SK-N-SH (cell line): Measurements from ENCODE around the gene SLC7A8. TPM values are rescaled to one million over a fixed set of nuclear protein-coding genes. Genes with fewer than 3 reads are reported as not detected.

ENCODE experiments used
- CTCF ChIA-PET: fragments of 300-600, 350-600 bp; formaldehyde crosslinking; extraction: SDS; loops from one replicate; lab custom pipeline; 2021; lab: Yijun Ruan, JAX
- POLR2A ChIA-PET: fragments of 350-600 bp; sonication (Branson Sonifier 250); formaldehyde crosslinking; extraction: SDS; loops from one replicate; lab custom pipeline; 2020; ENCODE audit warnings: antibody characterized with exemption, inconsistent platforms; lab: Yijun Ruan, JAX
- DNase-seq: peaks from one replicate; pipeline ENCODE4 v3.0.0; 2012
- H2AFZ ChIP-seq: fragments of 200-600 bp; sonication (generic); 2 replicates; pipeline ENCODE4 v1.8.1; 2016; ENCODE audit warnings: antibody characterized with exemption, mild to moderate bottlenecking, low read depth
- H3F3A ChIP-seq: fragments of 200-600 bp; sonication (generic); replicated peaks from 2 replicates; pipeline ENCODE3; 2016; ENCODE audit warnings: antibody characterized with exemption, mild to moderate bottlenecking; ENCODE audit not compliant: insufficient read depth
- H3K27ac ChIP-seq, 2 experiments: fragments of 200-500 bp in 1 of 2; fragments of 200-600 bp in 1 of 2; sonication (Bioruptor generic) in 1 of 2; sonication (generic), shearing (Covaris generic) in 1 of 2; 2 replicates each; pipeline versions ENCODE4 v1.5.1 to v1.6.1; 2014 to 2016; ENCODE audit warnings: low read depth in 2 of 2, inconsistent platforms in 1 of 2, low read length in 1 of 2, mild to moderate bottlenecking in 1 of 2, mixed read lengths in 1 of 2
- H3K27me3 ChIP-seq: fragments of 200-600 bp; sonication (generic), shearing (Covaris generic); 2 replicates; pipeline ENCODE4 v1.6.1; 2016; ENCODE audit warnings: mixed run types; ENCODE audit not compliant: insufficient read depth
- H3K36me3 ChIP-seq, 2 experiments: fragments of 200-500 bp in 1 of 2; fragments of 200-600 bp in 1 of 2; sonication (Bioruptor generic) in 1 of 2; sonication (generic) in 1 of 2; replicated peaks in 1 of 2; 2 replicates each; pipeline versions ENCODE3 to v1.5.1; 2014 to 2016; ENCODE audit warnings: low read length in 1 of 2, mild to moderate bottlenecking in 1 of 2; ENCODE audit not compliant: insufficient read depth in 2 of 2, control insufficient read depth in 1 of 2
- H3K4me1 ChIP-seq, 2 experiments: fragments of 200-500 bp in 1 of 2; fragments of 200-600 bp in 1 of 2; sonication (Bioruptor generic) in 1 of 2; sonication (generic), shearing (Covaris generic) in 1 of 2; 2 replicates each; pipeline versions ENCODE4 v1.5.1 to v1.6.1; 2014 to 2016; ENCODE audit warnings: low read depth in 1 of 2, low read length in 1 of 2, mixed run types in 1 of 2; ENCODE audit not compliant: insufficient read depth in 2 of 2, control insufficient read depth in 1 of 2
- H3K4me2 ChIP-seq: fragments of 200-600 bp; sonication (generic), shearing (Covaris generic); 2 replicates; pipeline ENCODE4 v1.6.1; 2017; ENCODE audit warnings: mixed run types
- H3K4me3 ChIP-seq, 2 experiments: fragments of 200-500 bp in 1 of 2; fragments of 200-600 bp in 1 of 2; sonication (Bioruptor generic) in 1 of 2; sonication (generic), shearing (Covaris generic) in 1 of 2; 2 replicates each; pipeline versions ENCODE4 v1.5.1 to v1.8.1; 2014 to 2016; ENCODE audit warnings: low read depth in 2 of 2, inconsistent platforms in 1 of 2, low read length in 1 of 2, mild to moderate bottlenecking in 1 of 2, mixed read lengths in 1 of 2, moderate library complexity in 1 of 2
- H3K79me2 ChIP-seq: fragments of 200-600 bp; sonication (generic); 2 replicates; pipeline ENCODE4 v1.8.1; 2017; ENCODE audit warnings: mild to moderate bottlenecking; ENCODE audit not compliant: insufficient read depth
- H3K9ac ChIP-seq: fragments of 200-600 bp; sonication (generic); 2 replicates; pipeline ENCODE4 v1.6.1; 2017; ENCODE audit warnings: mixed run types
- H3K9me2 ChIP-seq: fragments of 200-600 bp; sonication (generic); 2 replicates; pipeline ENCODE4 v1.6.1; 2017; ENCODE audit warnings: mixed run types
- H3K9me3 ChIP-seq: fragments of 200-600 bp; sonication (generic); 2 replicates; pipeline ENCODE4 v1.6.1; 2017; ENCODE audit warnings: mixed run types, mild to moderate bottlenecking, moderate library complexity
- H4K20me1 ChIP-seq: fragments of 200-600 bp; sonication (generic); 2 replicates; pipeline ENCODE4 v1.6.1; 2017; ENCODE audit warnings: mild to moderate bottlenecking, mixed run types; ENCODE audit not compliant: insufficient read depth
- ELF1 ChIP-seq: IDR thresholded peaks from 2 replicates; pipeline ENCODE4 v1.4.0; 2012
- EZH2phosphoT487 ChIP-seq: fragments of 200-600 bp; sonication (generic); IDR thresholded peaks from 2 replicates; pipeline ENCODE4 v1.6.1; 2017; ENCODE audit warnings: low read depth, mixed run types, mild to moderate bottlenecking, antibody characterized with exemption, moderate library complexity, borderline replicate concordance
- FOXM1 ChIP-seq: IDR thresholded peaks from 2 replicates; pipeline ENCODE4 v1.4.0; 2012; ENCODE audit warnings: low read depth, mild to moderate bottlenecking
- MEF2A ChIP-seq: IDR thresholded peaks from 2 replicates; pipeline ENCODE4 v1.4.0; 2012; ENCODE audit warnings: low read depth, borderline replicate concordance
- MXI1 ChIP-seq: IDR thresholded peaks from 2 replicates; pipeline ENCODE4 v1.6.1; 2012; ENCODE audit warnings: mild to moderate bottlenecking, low read depth, low read length, improper control_type of control experiment
- NRF1 ChIP-seq: IDR thresholded peaks from 2 replicates; pipeline ENCODE4 v1.6.1; 2012; ENCODE audit warnings: low read depth, mild to moderate bottlenecking, low read length
- RXRA ChIP-seq: IDR thresholded peaks from 2 replicates; pipeline ENCODE4 v1.4.0; 2012; ENCODE audit warnings: low read depth, mild to moderate bottlenecking, borderline replicate concordance
- SMC3 ChIP-seq: IDR thresholded peaks from 2 replicates; pipeline ENCODE4 v1.6.1; 2012; ENCODE audit warnings: low read depth, low read length, improper control_type of control experiment
- TAF1 ChIP-seq: IDR thresholded peaks from 2 replicates; pipeline ENCODE4 v1.6.1; 2012; ENCODE audit warnings: low read depth, mild to moderate bottlenecking, low read length, moderate library complexity, borderline replicate concordance
- TCF12 ChIP-seq: IDR thresholded peaks from 2 replicates; pipeline ENCODE4 v1.4.0; 2012
- WGBS: methylation state at CpG from one replicate; pipeline ENCODE4 v1.1.6; 2017; ENCODE audit warnings: low lambda C conversion rate; 5-methylcytosine and 5-hydroxymethylcytosine counted together
- polyA plus RNA-seq, 3 experiments: library from polyadenylated mRNA; depleted of rRNA; stranded (reverse); fragments of >200 nt; gene quantifications; 2 replicates each; pipeline ENCODE4 v1.2.3, GENCODE V29; 2012
- TF ChIP-seq, protein P1 (sequence below): fragments of 150-350 bp; IDR thresholded peaks from 2 replicates; pipeline ENCODE4 v1.6.1; 2016; ENCODE audit warnings: mild to moderate bottlenecking, low read depth, low read length
- TF ChIP-seq, protein P2 (sequence below): IDR thresholded peaks from 2 replicates; pipeline ENCODE4 v1.4.0; 2012; ENCODE audit warnings: low read depth, borderline replicate concordance
- TF ChIP-seq, protein P3 (sequence below): IDR thresholded peaks from 2 replicates; pipeline ENCODE4 v1.4.0; 2012; ENCODE audit warnings: low read depth, borderline replicate concordance
- TF ChIP-seq, protein P4 (sequence below): fragments of 200-600 bp; sonication (generic); IDR thresholded peaks from 2 replicates; pipeline ENCODE4 v1.6.1; 2017; ENCODE audit warnings: antibody characterized with exemption, mild to moderate bottlenecking, moderate library complexity

SLC7A8 gene
- polyA plus RNA-seq, 1 of the 3 experiments (the other 2 are of a cell fraction), result 1.4 TPM

DNA sequence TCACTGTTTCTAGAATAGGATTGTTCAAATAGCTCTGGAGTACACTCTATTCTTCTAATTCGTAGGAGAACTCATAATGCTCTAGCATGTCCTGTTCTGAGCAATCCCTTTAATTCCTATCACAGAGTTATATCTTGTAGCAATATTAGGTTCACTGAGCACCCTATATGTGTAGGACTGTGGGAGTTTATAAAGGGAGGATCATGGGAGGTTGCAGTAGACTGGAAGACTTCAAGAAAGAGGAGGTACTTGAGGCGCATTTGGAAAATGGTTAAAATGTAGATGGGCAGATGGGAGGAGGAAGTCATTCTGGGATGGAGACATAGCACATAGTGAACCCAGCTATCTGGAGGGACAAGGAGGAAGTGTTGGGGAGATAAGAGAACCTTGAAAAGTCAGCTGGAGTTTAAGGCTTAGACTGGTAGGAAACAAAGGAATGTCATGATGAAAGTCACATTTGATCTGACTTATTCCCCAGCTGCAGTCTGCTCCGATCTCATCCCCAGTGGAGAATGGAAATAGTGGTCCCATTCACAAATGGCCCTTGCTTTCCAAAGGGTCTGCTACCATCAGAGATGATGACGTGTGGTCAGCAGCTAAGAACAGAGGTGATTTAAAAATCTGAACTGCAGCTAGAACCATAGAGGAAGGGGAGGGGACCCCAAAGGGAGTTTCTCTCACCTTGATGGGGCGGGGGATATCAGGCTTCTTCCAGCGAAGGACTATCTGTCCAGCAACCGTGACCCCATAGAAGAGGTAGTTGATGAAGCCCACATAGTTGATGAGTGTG lies 54.3 kb downstream of the SLC7A8 start:
- Histone ChIP-seq H3K9me3 (no peaks in the 10 kb centered on the region), H3F3A (no peaks in the 10 kb centered on the region), H3K27ac (no peak overlapping the region), H3K9me2 (no peaks in the 10 kb centered on the region), H3K27me3 (peaks cover 6% of the 10 kb centered on the region; the same call in 1 of the 2 replicates), H3K4me2 (no peak overlapping the region), H3K36me3 (no peaks in the 10 kb centered on the region), H3K9ac (no peak overlapping the region), H4K20me1 (no peaks in the 10 kb centered on the region), H3K4me1 (no peaks in the 10 kb centered on the region; a peak in 1 of 4 replicates), H2AFZ (peak overlapping the region; percentile 20; the same call in 1 of the 2 replicates), H3K79me2 (no peaks in the 10 kb centered on the region), H3K4me3 (no peak overlapping the region)
- ChIA-PET POLR2A (no interaction called here), CTCF (interaction anchor here (0.9 to 2.7 kb wide), 5 partner anchors 8 to 276 kb away, joined by 3 to 26 read pairs (median 4); no protein-coding TSS in a partner anchor)
- no peak for TF ChIP-seq RXRA
- TF ChIP-seq FOXM1, result no peak
- TF ChIP-seq EZH2phosphoT487, result no peak
- TF ChIP-seq, protein P1, sequence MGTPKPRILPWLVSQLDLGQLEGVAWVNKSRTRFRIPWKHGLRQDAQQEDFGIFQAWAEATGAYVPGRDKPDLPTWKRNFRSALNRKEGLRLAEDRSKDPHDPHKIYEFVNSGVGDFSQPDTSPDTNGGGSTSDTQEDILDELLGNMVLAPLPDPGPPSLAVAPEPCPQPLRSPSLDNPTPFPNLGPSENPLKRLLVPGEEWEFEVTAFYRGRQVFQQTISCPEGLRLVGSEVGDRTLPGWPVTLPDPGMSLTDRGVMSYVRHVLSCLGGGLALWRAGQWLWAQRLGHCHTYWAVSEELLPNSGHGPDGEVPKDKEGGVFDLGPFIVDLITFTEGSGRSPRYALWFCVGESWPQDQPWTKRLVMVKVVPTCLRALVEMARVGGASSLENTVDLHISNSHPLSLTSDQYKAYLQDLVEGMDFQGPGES, result no peak
- TF ChIP-seq, protein P2, sequence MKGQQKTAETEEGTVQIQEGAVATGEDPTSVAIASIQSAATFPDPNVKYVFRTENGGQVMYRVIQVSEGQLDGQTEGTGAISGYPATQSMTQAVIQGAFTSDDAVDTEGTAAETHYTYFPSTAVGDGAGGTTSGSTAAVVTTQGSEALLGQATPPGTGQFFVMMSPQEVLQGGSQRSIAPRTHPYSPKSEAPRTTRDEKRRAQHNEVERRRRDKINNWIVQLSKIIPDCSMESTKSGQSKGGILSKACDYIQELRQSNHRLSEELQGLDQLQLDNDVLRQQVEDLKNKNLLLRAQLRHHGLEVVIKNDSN, result no peak
- TF ChIP-seq, protein P3, sequence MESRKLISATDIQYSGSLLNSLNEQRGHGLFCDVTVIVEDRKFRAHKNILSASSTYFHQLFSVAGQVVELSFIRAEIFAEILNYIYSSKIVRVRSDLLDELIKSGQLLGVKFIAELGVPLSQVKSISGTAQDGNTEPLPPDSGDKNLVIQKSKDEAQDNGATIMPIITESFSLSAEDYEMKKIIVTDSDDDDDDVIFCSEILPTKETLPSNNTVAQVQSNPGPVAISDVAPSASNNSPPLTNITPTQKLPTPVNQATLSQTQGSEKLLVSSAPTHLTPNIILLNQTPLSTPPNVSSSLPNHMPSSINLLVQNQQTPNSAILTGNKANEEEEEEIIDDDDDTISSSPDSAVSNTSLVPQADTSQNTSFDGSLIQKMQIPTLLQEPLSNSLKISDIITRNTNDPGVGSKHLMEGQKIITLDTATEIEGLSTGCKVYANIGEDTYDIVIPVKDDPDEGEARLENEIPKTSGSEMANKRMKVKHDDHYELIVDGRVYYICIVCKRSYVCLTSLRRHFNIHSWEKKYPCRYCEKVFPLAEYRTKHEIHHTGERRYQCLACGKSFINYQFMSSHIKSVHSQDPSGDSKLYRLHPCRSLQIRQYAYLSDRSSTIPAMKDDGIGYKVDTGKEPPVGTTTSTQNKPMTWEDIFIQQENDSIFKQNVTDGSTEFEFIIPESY, result no peak
- TF ChIP-seq SMC3, result no peak
- TF ChIP-seq, protein P4, sequence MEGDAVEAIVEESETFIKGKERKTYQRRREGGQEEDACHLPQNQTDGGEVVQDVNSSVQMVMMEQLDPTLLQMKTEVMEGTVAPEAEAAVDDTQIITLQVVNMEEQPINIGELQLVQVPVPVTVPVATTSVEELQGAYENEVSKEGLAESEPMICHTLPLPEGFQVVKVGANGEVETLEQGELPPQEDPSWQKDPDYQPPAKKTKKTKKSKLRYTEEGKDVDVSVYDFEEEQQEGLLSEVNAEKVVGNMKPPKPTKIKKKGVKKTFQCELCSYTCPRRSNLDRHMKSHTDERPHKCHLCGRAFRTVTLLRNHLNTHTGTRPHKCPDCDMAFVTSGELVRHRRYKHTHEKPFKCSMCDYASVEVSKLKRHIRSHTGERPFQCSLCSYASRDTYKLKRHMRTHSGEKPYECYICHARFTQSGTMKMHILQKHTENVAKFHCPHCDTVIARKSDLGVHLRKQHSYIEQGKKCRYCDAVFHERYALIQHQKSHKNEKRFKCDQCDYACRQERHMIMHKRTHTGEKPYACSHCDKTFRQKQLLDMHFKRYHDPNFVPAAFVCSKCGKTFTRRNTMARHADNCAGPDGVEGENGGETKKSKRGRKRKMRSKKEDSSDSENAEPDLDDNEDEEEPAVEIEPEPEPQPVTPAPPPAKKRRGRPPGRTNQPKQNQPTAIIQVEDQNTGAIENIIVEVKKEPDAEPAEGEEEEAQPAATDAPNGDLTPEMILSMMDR, result no peak
- no peak for TF ChIP-seq MEF2A
- TF ChIP-seq NRF1, result no peak
- no peak for TF ChIP-seq ELF1
- TF ChIP-seq TAF1, result no peak
- TF ChIP-seq MXI1, result no peak
- TF ChIP-seq TCF12, result no peak
- DNase-seq, result no peak
- WGBS, result 51% methylated on average over 7 of the region's 7 CpGs
